ENCODE measurements around the gene ARID4B. TPM values are rescaled to one million over a fixed set of nuclear protein-coding genes. Genes with fewer than 3 reads are reported as not detected.
A peak's percentile ranks its signal among the peaks of the same experiment; 100 is the strongest.

The ARID4B gene
- total RNA-seq, 1 experiment from 2014 or later = 34.0 TPM

GRCh38 chr1:235315735-235316134 is 12.2 kb downstream of the ARID4B start:
- Histone ChIP-seq H3K4me2 (ENCODE audit: insufficient read depth, insufficient read length, low read length) (no peak overlapping the region), H4K8ac (replicated peaks; ENCODE audit: insufficient read length, low read depth, low read length) (no peak overlapping the region), H2AFZ (ENCODE audit: low read length) (no peak overlapping the region), H3T11ph (ENCODE audit: low read length) (no peak overlapping the region), H2BK120ac (ENCODE audit: low read depth, low read length, poor library complexity, severe bottlenecking) (no peak overlapping the region), H3K27me3 (ENCODE audit: insufficient read depth, low read length) (no peaks in the 10 kb centered on the region), H3K4me1 (ENCODE audit: insufficient read depth, low read length) (no peaks in the 10 kb centered on the region; the same call in 1 of the 2 replicates), H4K5ac (ENCODE audit: insufficient read length, low read depth, low read length) (no peak overlapping the region), H2BK15ac (ENCODE audit: low read depth, low read length) (no peak overlapping the region), H3K14ac (ENCODE audit: insufficient read depth, low read length) (no peak overlapping the region), H2BK20ac (ENCODE audit: low read depth, low read length, poor library complexity, severe bottlenecking) (no peak overlapping the region), H3K9me3 (ENCODE audit: control insufficient read depth, low read depth, low read length) (no peaks in the 10 kb centered on the region), H3K4ac (ENCODE audit: low read depth, low read length) (no peak overlapping the region), H2BK12ac (ENCODE audit: insufficient read length, low read depth, low read length) (no peak overlapping the region), H4K91ac (ENCODE audit: insufficient read length, low read depth, low read length) (no peak overlapping the region), H3K27ac (ENCODE audit: insufficient read length, low read depth, low read length) (no peak overlapping the region), H2AK5ac (ENCODE audit: insufficient read length, low read length) (no peak overlapping the region), H3K23ac (ENCODE audit: insufficient read length, low read depth, low read length) (no peak overlapping the region), H2BK5ac (ENCODE audit: insufficient read length, low read length) (no peak overlapping the region), H3K79me1 (ENCODE audit: insufficient read depth, low read depth, low read length, poor library complexity, severe bottlenecking) (peaks cover 14% of the 10 kb centered on the region), H3K56ac (ENCODE audit: insufficient read length, low read depth, low read length) (no peak overlapping the region), H4K20me1 (ENCODE audit: control insufficient read depth, insufficient read depth, insufficient read length) (no peaks in the 10 kb centered on the region), H3K18ac (ENCODE audit: insufficient read length, low read depth, low read length) (no peak overlapping the region), H3K23me2 (ENCODE audit: insufficient read length, low read depth, low read length, poor library complexity, severe bottlenecking) (no peaks in the 10 kb centered on the region), H3K79me2 (ENCODE audit: insufficient read depth, low read length) (peaks cover 47% of the 10 kb centered on the region), H3K9ac (ENCODE audit: extremely low read depth, insufficient read length, low read length) (no peak overlapping the region)
- H3K9me3 Mint-ChIP-seq = no peaks in the 10 kb centered on the region
- H3K27ac Mint-ChIP-seq = no peak overlapping the region
- H3K4me3 Mint-ChIP-seq = no peak overlapping the region
- peaks cover 23 to 41% (median 30%) of the 10 kb centered on the region in 3 experiments; a peak in 6 of 7 replicates for H3K36me3 Mint-ChIP-seq (ENCODE audit: insufficient read depth in 1 of 3, low read depth in 3 of 3)
- peak; percentile 20; the same call in 1 of the 3 replicates for TF ChIP-seq CTCF (conservative IDR thresholded peaks at IDR 0.05)
- H3K27me3 Mint-ChIP-seq (ENCODE audit: low read depth) = no peaks in the 10 kb centered on the region
- H3K4me1 Mint-ChIP-seq = peaks cover 4 to 10% of the 10 kb centered on the region in 2 experiments; a peak in 3 of 4 replicates
- WGBS (ENCODE audit: extremely low coverage, insufficient read length, low lambda C conversion rate) = no CpG with 5 or more reads among the region's 4 CpGs
- DNase-seq = no peak

Measured in H9 (cell line).